ENCODE results near the gene TIMP2. TPM values are rescaled to one million over a fixed set of nuclear protein-coding genes. Genes with fewer than 3 reads are reported as not detected.

Gene TIMP2
- total and polyA plus RNA-seq, 2 of the 13 experiments (the other 11 are each of a cell fraction or from before 2014, with no cell fraction given) = 3.8 to 8.5 TPM

GRCh38 chr17:78962345-78962983 is 37.3 kb upstream of the TIMP2 start (continued):
- TF ChIP-seq RBM39 (IDR thresholded peaks at IDR 0.05; ENCODE audit: low read depth, low read length, poor library complexity, severe bottlenecking) (no peak), ASH2L (IDR thresholded peaks at IDR 0.05; ENCODE audit: insufficient read length, low read depth, low read length) (peak; percentile 78), ZNF816 (CRISPR knock-in tag; IDR thresholded peaks at IDR 0.05; ENCODE audit: borderline replicate concordance) (no peak), TFAP4 (IDR thresholded peaks at IDR 0.05; ENCODE audit: borderline replicate concordance, low read depth) (peak; percentile 58), CREB1 (IDR thresholded peaks at IDR 0.05) (peak; percentile 67), CREB1 (CRISPR knock-in tag; IDR thresholded peaks at IDR 0.05) (peak; percentile 76), FOXA3 (CRISPR knock-in tag; IDR thresholded peaks at IDR 0.05) (peak; percentile 75), YY1 (IDR thresholded peaks at IDR 0.05; ENCODE audit: insufficient read depth, insufficient replicate concordance, low read depth, low read length) (peak; percentile 13), ZNF772 (CRISPR knock-in tag; IDR thresholded peaks at IDR 0.05) (no peak; the same call in 1 of the 2 replicates), BATF2 (CRISPR knock-in tag; IDR thresholded peaks at IDR 0.05) (no peak), ZNF230 (CRISPR knock-in tag; IDR thresholded peaks at IDR 0.05) (no peak), ELF3 (CRISPR knock-in tag; IDR thresholded peaks at IDR 0.05) (peak; percentile 92), SOX5 (CRISPR knock-in tag; IDR thresholded peaks at IDR 0.05; ENCODE audit: borderline replicate concordance) (no peak; the same call in none of the 2 replicates), ARID3A (IDR thresholded peaks at IDR 0.05; ENCODE audit: low read depth, low read length) (peak; percentile 91), ZNF264 (CRISPR knock-in tag; IDR thresholded peaks at IDR 0.05) (peak; percentile 78; the same call in 1 of the 2 replicates), BCL6 (CRISPR knock-in tag; IDR thresholded peaks at IDR 0.05) (peak; percentile 72; the same call in 1 of the 2 replicates), ZNF224 (CRISPR knock-in tag; IDR thresholded peaks at IDR 0.05) (peak; percentile 80; the same call in 1 of the 2 replicates)
